ENCODE results near the gene COMMD3.

The COMMD3 gene

GRCh38 chr10:22365644-22366434 is 49.7 kb downstream of the COMMD3 start:
- H3K27me3 ChIP-seq (ENCODE audit: insufficient read depth, low read length, poor library complexity), result no peaks in the 10 kb centered on the region
- TF ChIP-seq CTCF (IDR thresholded peaks at IDR 0.05; ENCODE audit: borderline replicate concordance, extremely low read depth, low read length, poor library complexity, severe bottlenecking) (no peak), EZH2 (IDR thresholded peaks at IDR 0.05; ENCODE audit: borderline replicate concordance, low read depth, low read length, severe bottlenecking) (no peak)
- no peak overlapping the region for H3K4me2 ChIP-seq (ENCODE audit: insufficient read depth, low read length)
- DNase-seq (no peak), ATAC-seq (ENCODE audit: insufficient read depth, low read depth) (no peak)
- H3K4me3 ChIP-seq (ENCODE audit: low read depth in 1 of 2, low read length in 2 of 2), result no peak overlapping the region
- H3K9ac ChIP-seq (ENCODE audit: low read depth, low read length), result no peak overlapping the region
- no peak overlapping the region for H3K27ac ChIP-seq (ENCODE audit: low read length)
- H3K36me3 ChIP-seq (ENCODE audit: insufficient read depth, low read length), result no peaks in the 10 kb centered on the region
- H3K4me1 ChIP-seq (ENCODE audit: insufficient read depth, low read length), result peaks cover 13% of the 10 kb centered on the region
- no peak overlapping the region for H2AFZ ChIP-seq (ENCODE audit: low read depth, low read length)
- H4K20me1 ChIP-seq (ENCODE audit: insufficient read depth, low read length), result no peaks in the 10 kb centered on the region
- H3K79me2 ChIP-seq (ENCODE audit: insufficient read depth, low read length), result no peaks in the 10 kb centered on the region
- H3K9me3 ChIP-seq (ENCODE audit: insufficient read depth, low read length, severe bottlenecking), result no peaks in the 10 kb centered on the region

GRCh38 chr10:22366435-22366703 is 50.2 kb downstream of the COMMD3 start:
- no peak overlapping the region for H3K27ac ChIP-seq (ENCODE audit: low read length)
- no peak overlapping the region for H3K4me2 ChIP-seq (ENCODE audit: insufficient read depth, low read length)
- H3K9me3 ChIP-seq (ENCODE audit: insufficient read depth, low read length, severe bottlenecking), result no peaks in the 10 kb centered on the region
- no peaks in the 10 kb centered on the region for H3K79me2 ChIP-seq (ENCODE audit: insufficient read depth, low read length)
- H3K9ac ChIP-seq (ENCODE audit: low read depth, low read length), result no peak overlapping the region
- H2AFZ ChIP-seq (ENCODE audit: low read depth, low read length), result no peak overlapping the region
- DNase-seq (no peak), ATAC-seq (ENCODE audit: insufficient read depth, low read depth) (no peak)
- H4K20me1 ChIP-seq (ENCODE audit: insufficient read depth, low read length), result no peaks in the 10 kb centered on the region
- TF ChIP-seq EZH2 (IDR thresholded peaks at IDR 0.05; ENCODE audit: borderline replicate concordance, low read depth, low read length, severe bottlenecking), result no peak
- no peak for TF ChIP-seq CTCF (IDR thresholded peaks at IDR 0.05; ENCODE audit: borderline replicate concordance, extremely low read depth, low read length, poor library complexity, severe bottlenecking)
- H3K4me1 ChIP-seq (ENCODE audit: insufficient read depth, low read length), result peaks cover 15% of the 10 kb centered on the region
- H3K27me3 ChIP-seq (ENCODE audit: insufficient read depth, low read length, poor library complexity), result no peaks in the 10 kb centered on the region
- no peaks in the 10 kb centered on the region for H3K36me3 ChIP-seq (ENCODE audit: insufficient read depth, low read length)
- H3K4me3 ChIP-seq (ENCODE audit: low read depth in 1 of 2, low read length in 2 of 2), result no peak overlapping the region

- no peaks in the 10 kb centered on the region for H3K36me3 ChIP-seq (ENCODE audit: insufficient read depth, low read length)
- no peak for TF ChIP-seq EZH2 (IDR thresholded peaks at IDR 0.05; ENCODE audit: borderline replicate concordance, low read depth, low read length, severe bottlenecking)
- TF ChIP-seq CTCF (IDR thresholded peaks at IDR 0.05; ENCODE audit: borderline replicate concordance, extremely low read depth, low read length, poor library complexity, severe bottlenecking), result no peak
- no peak overlapping the region for H3K4me2 ChIP-seq (ENCODE audit: insufficient read depth, low read length)
- no peak overlapping the region for H3K9ac ChIP-seq (ENCODE audit: low read depth, low read length)
- H3K27me3 ChIP-seq (ENCODE audit: insufficient read depth, low read length, poor library complexity), result no peaks in the 10 kb centered on the region
- DNase-seq, result no peak
- peaks cover 15% of the 10 kb centered on the region for H3K4me1 ChIP-seq (ENCODE audit: insufficient read depth, low read length)
- H2AFZ ChIP-seq (ENCODE audit: low read depth, low read length), result no peak overlapping the region
- H4K20me1 ChIP-seq (ENCODE audit: insufficient read depth, low read length), result no peaks in the 10 kb centered on the region
- ATAC-seq (ENCODE audit: insufficient read depth, low read depth), result no peak
- H3K9me3 ChIP-seq (ENCODE audit: insufficient read depth, low read length, severe bottlenecking), result no peaks in the 10 kb centered on the region
- no peaks in the 10 kb centered on the region for H3K79me2 ChIP-seq (ENCODE audit: insufficient read depth, low read length)
- H3K27ac ChIP-seq (ENCODE audit: low read length), result no peak overlapping the region
- no peak overlapping the region for H3K4me3 ChIP-seq (ENCODE audit: low read depth in 1 of 2, low read length in 2 of 2)
These were observed 50.6 kb downstream of the COMMD3 start for GRCh38 chr10:22366771-22367170.

All from DND-41 (cell line).